HTERT RPE-1 (cell line): ENCODE data around the gene FA2H.
"Not testable (repeated sequence)": the region's sequence is repeated elsewhere in the genome, so short reads cannot be mapped to it uniquely, and the experiment has no call there.

Experiments
- in situ Hi-C: fragments of 300-500 bp; cut with MboI; formaldehyde crosslinking; loops from 4 replicates; pipeline ENCODE4 v1.14.3; 2020; ENCODE audit warnings: low sequenced_read_pairs

The FA2H gene

GRCh38 chr16:74774223-74775139 is at the start of gene FA2H:
Gene FA2H (minus strand): TSS chr16:74774820. CDS start chr16:74774755, 65 bp downstream.
- in situ Hi-C loops = no loop called here

GRCh38 chr16:74817851-74818250 is 43.2 kb upstream of the FA2H start:
- in situ Hi-C loops = no loop called here

- in situ Hi-C loops = no loop called here
These were observed 38.6 kb upstream of the FA2H start for GRCh38 chr16:74813109-74813641.

GRCh38 chr16:74811911-74812310 is 37.3 kb upstream of the FA2H start:
- in situ Hi-C loops = no loop called here

GRCh38 chr16:74811216-74811615 is 36.6 kb upstream of the FA2H start:
- in situ Hi-C loops = not testable (repeated sequence)

- in situ Hi-C loops = no loop called here
These were observed 32.5 kb upstream of the FA2H start for GRCh38 chr16:74807052-74807646.

GRCh38 chr16:74800216-74800871 is 25.7 kb upstream of the FA2H start:
- in situ Hi-C loops = no loop called here

GRCh38 chr16:74797414-74797813 is 22.8 kb upstream of the FA2H start:
- in situ Hi-C loops = no loop called here

- in situ Hi-C loops = no loop called here
These were observed 20.5 kb upstream of the FA2H start for GRCh38 chr16:74795104-74795503.

- in situ Hi-C loops = no loop called here
These were observed 20.0 kb upstream of the FA2H start for GRCh38 chr16:74794668-74795067.

GRCh38 chr16:74793571-74793970 is 19.0 kb upstream of the FA2H start:
- in situ Hi-C loops = no loop called here

- in situ Hi-C loops = no loop called here
These were observed 17.6 kb upstream of the FA2H start for GRCh38 chr16:74792225-74792624.

GRCh38 chr16:74791749-74792148 is 17.1 kb upstream of the FA2H start:
- in situ Hi-C loops = not testable (repeated sequence)

GRCh38 chr16:74788108-74788507 is 13.5 kb upstream of the FA2H start:
- in situ Hi-C loops = no loop called here

- in situ Hi-C loops = no loop called here
These were observed 10.4 kb upstream of the FA2H start for GRCh38 chr16:74785031-74785430.

- in situ Hi-C loops = no loop called here
These were observed 4.0 kb upstream of the FA2H start for GRCh38 chr16:74778646-74779045.

- in situ Hi-C loops = no loop called here
These were observed 2.3 kb upstream of the FA2H start for GRCh38 chr16:74776926-74777325.

- in situ Hi-C loops = no loop called here
These were observed 635 bp upstream of the FA2H start for GRCh38 chr16:74775255-74775654.

- in situ Hi-C loops = no loop called here
These were observed 986 bp downstream of the FA2H start for GRCh38 chr16:74773446-74774222.

- in situ Hi-C loops = no loop called here
These were observed 2.8 kb downstream of the FA2H start for GRCh38 chr16:74771656-74772315.
